Measurements from ENCODE around the gene OR52B6.

Gene OR52B6

GRCh38 chr11:5580577-5580976 lies at the start of gene OR52B6:
Gene OR52B6 (plus strand): TSS chr11:5580877. CDS start chr11:5580877, 0 bp downstream.
- H3K4me1 Mint-ChIP-seq (ENCODE audit: low read depth) = no peaks in the 10 kb centered on the region
- peaks cover 2% of the 10 kb centered on the region for H3K9me3 Mint-ChIP-seq
- no peak for DNase-seq
- no peak within 1 kb of the TSS for H3K27ac Mint-ChIP-seq
- H3K4me3 Mint-ChIP-seq = no peak within 1 kb of the TSS
- H3K36me3 Mint-ChIP-seq (ENCODE audit: low read depth) = no peaks in the 10 kb centered on the region
- H3K27me3 Mint-ChIP-seq = no peaks in the 10 kb centered on the region

GRCh38 chr11:5531053-5531831 lies 49.4 kb upstream of the OR52B6 start:
- Mint-ChIP-seq H3K4me1 (ENCODE audit: low read depth) (no peaks in the 10 kb centered on the region), H3K4me3 (no peak overlapping the region), H3K27me3 (no peaks in the 10 kb centered on the region), H3K36me3 (ENCODE audit: low read depth) (no peaks in the 10 kb centered on the region), H3K9me3 (no peaks in the 10 kb centered on the region), H3K27ac (no peak overlapping the region)
- DNase-seq = no peak

- DNase-seq = no peak
- Mint-ChIP-seq H3K4me3 (no peak overlapping the region), H3K27me3 (no peaks in the 10 kb centered on the region), H3K9me3 (no peaks in the 10 kb centered on the region), H3K27ac (no peak overlapping the region), H3K4me1 (ENCODE audit: low read depth) (no peaks in the 10 kb centered on the region), H3K36me3 (ENCODE audit: low read depth) (no peaks in the 10 kb centered on the region)
Measured at GRCh38 chr11:5534046-5534445, 46.6 kb upstream of the OR52B6 start.

GRCh38 chr11:5536482-5536881 lies 44.2 kb upstream of the OR52B6 start:
- no peak overlapping the region for H3K27ac Mint-ChIP-seq
- no peaks in the 10 kb centered on the region for H3K36me3 Mint-ChIP-seq (ENCODE audit: low read depth)

GRCh38 chr11:5541427-5541826 lies 39.2 kb upstream of the OR52B6 start:
- no peaks in the 10 kb centered on the region for H3K4me1 Mint-ChIP-seq (ENCODE audit: low read depth)
- no peaks in the 10 kb centered on the region for H3K9me3 Mint-ChIP-seq
- H3K27ac Mint-ChIP-seq = no peak overlapping the region
- H3K36me3 Mint-ChIP-seq (ENCODE audit: low read depth) = no peaks in the 10 kb centered on the region
- no peaks in the 10 kb centered on the region for H3K27me3 Mint-ChIP-seq
- no peak for DNase-seq
- no peak overlapping the region for H3K4me3 Mint-ChIP-seq

More at GRCh38 chr11:5536482-5536881, 44.2 kb upstream of the OR52B6 start:
- no peaks in the 10 kb centered on the region for H3K9me3 Mint-ChIP-seq
- no peaks in the 10 kb centered on the region for H3K27me3 Mint-ChIP-seq
- no peak overlapping the region for H3K4me3 Mint-ChIP-seq
- no peak for DNase-seq
- no peaks in the 10 kb centered on the region for H3K4me1 Mint-ChIP-seq (ENCODE audit: low read depth)

- Mint-ChIP-seq H3K27me3 (no peaks in the 10 kb centered on the region), H3K9me3 (no peaks in the 10 kb centered on the region), H3K4me3 (no peak overlapping the region), H3K4me1 (ENCODE audit: low read depth) (no peaks in the 10 kb centered on the region), H3K36me3 (ENCODE audit: low read depth) (no peaks in the 10 kb centered on the region), H3K27ac (no peak overlapping the region)
- DNase-seq = no peak
Measured at GRCh38 chr11:5546457-5546856, 34.2 kb upstream of the OR52B6 start.

- Mint-ChIP-seq H3K36me3 (ENCODE audit: low read depth) (no peaks in the 10 kb centered on the region), H3K27ac (no peak overlapping the region), H3K4me3 (no peak overlapping the region), H3K27me3 (no peaks in the 10 kb centered on the region), H3K9me3 (no peaks in the 10 kb centered on the region), H3K4me1 (ENCODE audit: low read depth) (no peaks in the 10 kb centered on the region)
- no peak for DNase-seq
Measured at GRCh38 chr11:5547982-5548381, 32.7 kb upstream of the OR52B6 start.

GRCh38 chr11:5548440-5548839 lies 32.2 kb upstream of the OR52B6 start, which contains the start of gene OR52H1:
Gene OR52H1 (minus strand): TSS chr11:5548540. CDS start chr11:5545505, 3,035 bp downstream.
- DNase-seq = no peak
- Mint-ChIP-seq H3K9me3 (no peaks in the 10 kb centered on the region), H3K4me3 (no peak within 1 kb of the TSS), H3K27me3 (no peaks in the 10 kb centered on the region), H3K36me3 (ENCODE audit: low read depth) (no peaks in the 10 kb centered on the region), H3K27ac (no peak within 1 kb of the TSS), H3K4me1 (ENCODE audit: low read depth) (no peaks in the 10 kb centered on the region)

- Mint-ChIP-seq H3K9me3 (no peaks in the 10 kb centered on the region), H3K4me3 (no peak overlapping the region), H3K36me3 (ENCODE audit: low read depth) (no peaks in the 10 kb centered on the region), H3K27ac (no peak overlapping the region), H3K4me1 (ENCODE audit: low read depth) (no peaks in the 10 kb centered on the region), H3K27me3 (no peaks in the 10 kb centered on the region)
- no peak for DNase-seq
Measured at GRCh38 chr11:5550440-5551095, 30.1 kb upstream of the OR52B6 start.

- Mint-ChIP-seq H3K27me3 (no peaks in the 10 kb centered on the region), H3K27ac (no peak overlapping the region), H3K36me3 (ENCODE audit: low read depth) (no peaks in the 10 kb centered on the region), H3K4me3 (no peak overlapping the region), H3K9me3 (no peaks in the 10 kb centered on the region), H3K4me1 (ENCODE audit: low read depth) (no peaks in the 10 kb centered on the region)
- DNase-seq = no peak
Measured at GRCh38 chr11:5553343-5553742, 27.3 kb upstream of the OR52B6 start.

GRCh38 chr11:5556596-5557188 lies 24.0 kb upstream of the OR52B6 start:
- H3K9me3 Mint-ChIP-seq = no peaks in the 10 kb centered on the region
- no peak overlapping the region for H3K27ac Mint-ChIP-seq
- no peaks in the 10 kb centered on the region for H3K4me1 Mint-ChIP-seq (ENCODE audit: low read depth)
- no peak overlapping the region for H3K4me3 Mint-ChIP-seq
- DNase-seq = no peak
- no peaks in the 10 kb centered on the region for H3K36me3 Mint-ChIP-seq (ENCODE audit: low read depth)
- no peaks in the 10 kb centered on the region for H3K27me3 Mint-ChIP-seq

GRCh38 chr11:5557751-5558150 lies 22.9 kb upstream of the OR52B6 start:
- Mint-ChIP-seq H3K27me3 (no peaks in the 10 kb centered on the region), H3K4me1 (ENCODE audit: low read depth) (no peaks in the 10 kb centered on the region), H3K36me3 (ENCODE audit: low read depth) (no peaks in the 10 kb centered on the region), H3K27ac (no peak overlapping the region), H3K9me3 (no peaks in the 10 kb centered on the region), H3K4me3 (no peak overlapping the region)
- no peak for DNase-seq

- peaks cover 6% of the 10 kb centered on the region for H3K4me1 Mint-ChIP-seq (ENCODE audit: low read depth)
- H3K27ac Mint-ChIP-seq = no peak overlapping the region
- DNase-seq = no peak
- no peak overlapping the region for H3K4me3 Mint-ChIP-seq
- H3K9me3 Mint-ChIP-seq = peaks cover 5% of the 10 kb centered on the region
- no peaks in the 10 kb centered on the region for H3K36me3 Mint-ChIP-seq (ENCODE audit: low read depth)
- H3K27me3 Mint-ChIP-seq = no peaks in the 10 kb centered on the region
Measured at GRCh38 chr11:5564259-5565019, 16.2 kb upstream of the OR52B6 start.

- H3K36me3 Mint-ChIP-seq (ENCODE audit: low read depth) = no peaks in the 10 kb centered on the region
- no peaks in the 10 kb centered on the region for H3K9me3 Mint-ChIP-seq
- H3K4me3 Mint-ChIP-seq = no peak overlapping the region
- H3K27ac Mint-ChIP-seq = no peak overlapping the region
- no peaks in the 10 kb centered on the region for H3K27me3 Mint-ChIP-seq
- no peak for DNase-seq
- H3K4me1 Mint-ChIP-seq (ENCODE audit: low read depth) = no peaks in the 10 kb centered on the region
Measured at GRCh38 chr11:5574654-5575053, 6.0 kb upstream of the OR52B6 start.
